ENCODE data around the gene FAT1.

FAT1 gene

DNA sequence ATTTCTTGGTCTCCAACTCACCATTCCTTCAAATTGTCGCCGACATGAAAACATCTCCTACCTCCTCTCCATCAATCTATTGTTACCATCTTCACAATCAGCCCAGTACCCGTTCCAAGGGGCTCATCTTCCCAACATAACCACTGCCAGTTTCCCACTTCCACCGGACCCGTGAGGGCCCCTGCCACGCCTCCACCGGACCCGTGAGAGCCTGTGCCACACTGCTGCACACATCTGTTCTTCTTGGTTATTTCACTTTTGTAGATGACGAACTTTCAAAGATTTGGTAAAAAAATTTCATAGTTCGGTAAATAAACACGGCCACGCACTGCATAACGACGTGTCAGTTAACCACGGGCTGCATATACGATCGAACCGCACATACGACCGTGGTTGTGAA, 65.0 kb downstream of the FAT1 start:
- Histone ChIP-seq H3K36me3 (ENCODE audit: control insufficient read depth, insufficient read depth, low read length) (peaks cover 38% of the 10 kb centered on the region), H3K27me3 (ENCODE audit: control insufficient read depth, insufficient read depth, low read length) (no peaks in the 10 kb centered on the region), H3K27ac (ENCODE audit: low read depth, low read length) (no peak overlapping the region), H3K4me1 (ENCODE audit: control insufficient read depth, insufficient read depth, low read length) (peaks cover 26% of the 10 kb centered on the region), H3K4me3 (ENCODE audit: low read depth, low read length) (no peak overlapping the region), H3K9ac (ENCODE audit: low read length) (no peak overlapping the region), H3K9me3 (ENCODE audit: control insufficient read depth, insufficient read depth, low read depth, low read length) (no peaks in the 10 kb centered on the region)

DNA sequence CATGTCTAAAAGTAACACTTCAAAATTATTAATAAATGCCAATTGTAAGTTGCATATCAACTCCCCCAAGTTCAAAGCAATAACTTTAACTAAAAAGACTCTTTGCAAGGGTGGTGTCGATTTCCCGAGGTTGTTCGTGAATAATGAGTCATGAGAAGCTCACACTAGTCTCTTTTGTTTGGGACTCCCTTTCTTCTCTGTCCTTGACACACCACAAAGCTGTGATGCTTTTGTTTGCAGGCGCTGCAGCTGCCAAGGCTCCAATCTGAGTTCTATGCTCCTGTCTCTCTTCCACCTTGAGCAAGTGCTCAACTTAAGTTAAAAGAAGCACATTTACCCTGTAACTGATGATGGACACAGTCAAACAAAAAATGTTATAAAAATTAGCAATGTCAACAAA, 65.9 kb downstream of the FAT1 start:
- peaks cover 31% of the 10 kb centered on the region for H3K36me3 ChIP-seq (ENCODE audit: control insufficient read depth, insufficient read depth, low read length)
- H3K27me3 ChIP-seq (ENCODE audit: control insufficient read depth, insufficient read depth, low read length), result no peaks in the 10 kb centered on the region
- no peak overlapping the region for H3K4me3 ChIP-seq (ENCODE audit: low read depth, low read length)
- no peak overlapping the region for H3K27ac ChIP-seq (ENCODE audit: low read depth, low read length)
- no peak overlapping the region for H3K9ac ChIP-seq (ENCODE audit: low read length)
- H3K4me1 ChIP-seq (ENCODE audit: control insufficient read depth, insufficient read depth, low read length), result peaks cover 35% of the 10 kb centered on the region
- H3K9me3 ChIP-seq (ENCODE audit: control insufficient read depth, insufficient read depth, low read depth, low read length), result no peaks in the 10 kb centered on the region

DNA sequence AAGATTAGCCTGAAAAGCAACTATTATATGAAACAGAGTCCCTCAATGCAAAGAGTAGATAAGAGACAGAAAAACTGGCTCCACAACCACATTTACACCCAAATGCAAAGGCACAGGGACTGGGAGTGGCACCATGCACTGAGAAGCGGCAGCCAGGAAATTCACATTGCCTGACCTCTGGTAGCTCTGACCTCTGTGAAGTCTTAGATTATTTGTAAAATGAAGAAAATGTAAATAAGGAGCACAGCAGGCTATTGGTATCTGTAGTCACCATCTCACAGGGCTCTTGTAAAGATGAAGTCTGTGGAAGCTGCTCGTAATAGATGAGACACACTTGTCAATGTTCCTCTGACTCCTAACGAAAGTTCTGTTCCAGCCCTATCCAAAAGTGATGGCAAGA, 69.7 kb downstream of the FAT1 start:
- Histone ChIP-seq H3K36me3 (ENCODE audit: control insufficient read depth, insufficient read depth, low read length) (peaks cover 13% of the 10 kb centered on the region), H3K9me3 (ENCODE audit: control insufficient read depth, insufficient read depth, low read depth, low read length) (no peaks in the 10 kb centered on the region), H3K27ac (ENCODE audit: low read depth, low read length) (no peak overlapping the region), H3K9ac (ENCODE audit: low read length) (no peak overlapping the region), H3K4me3 (ENCODE audit: low read depth, low read length) (no peak overlapping the region), H3K4me1 (ENCODE audit: control insufficient read depth, insufficient read depth, low read length) (peaks cover 42% of the 10 kb centered on the region), H3K27me3 (ENCODE audit: control insufficient read depth, insufficient read depth, low read length) (no peaks in the 10 kb centered on the region)

DNA sequence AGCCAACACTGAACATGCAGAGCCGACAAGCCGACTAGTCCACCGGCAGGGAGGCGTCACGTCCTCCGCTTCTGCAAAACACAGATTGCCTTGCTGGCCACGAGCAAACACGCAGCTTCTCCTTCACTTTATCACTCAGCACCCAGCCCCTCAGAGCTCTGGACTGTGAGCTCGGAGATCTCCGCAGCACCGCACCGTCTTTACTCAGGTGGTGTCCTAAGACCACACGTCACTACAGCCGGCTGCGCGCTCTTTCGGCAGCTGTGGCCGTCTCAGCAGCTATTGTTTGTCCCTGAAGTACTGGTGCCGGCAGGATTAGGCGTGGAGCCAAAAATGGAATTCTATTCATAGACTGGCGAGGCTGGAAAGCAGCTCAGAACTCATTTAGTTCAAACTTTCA, 72.0 kb downstream of the FAT1 start:
- H3K9ac ChIP-seq (ENCODE audit: low read length), result no peak overlapping the region
- no peaks in the 10 kb centered on the region for H3K9me3 ChIP-seq (ENCODE audit: control insufficient read depth, insufficient read depth, low read depth, low read length)
- H3K36me3 ChIP-seq (ENCODE audit: control insufficient read depth, insufficient read depth, low read length), result peaks cover 17% of the 10 kb centered on the region
- peaks cover 28% of the 10 kb centered on the region for H3K4me1 ChIP-seq (ENCODE audit: control insufficient read depth, insufficient read depth, low read length)
- no peaks in the 10 kb centered on the region for H3K27me3 ChIP-seq (ENCODE audit: control insufficient read depth, insufficient read depth, low read length)
- H3K4me3 ChIP-seq (ENCODE audit: low read depth, low read length), result no peak overlapping the region
- H3K27ac ChIP-seq (ENCODE audit: low read depth, low read length), result no peak overlapping the region

DNA sequence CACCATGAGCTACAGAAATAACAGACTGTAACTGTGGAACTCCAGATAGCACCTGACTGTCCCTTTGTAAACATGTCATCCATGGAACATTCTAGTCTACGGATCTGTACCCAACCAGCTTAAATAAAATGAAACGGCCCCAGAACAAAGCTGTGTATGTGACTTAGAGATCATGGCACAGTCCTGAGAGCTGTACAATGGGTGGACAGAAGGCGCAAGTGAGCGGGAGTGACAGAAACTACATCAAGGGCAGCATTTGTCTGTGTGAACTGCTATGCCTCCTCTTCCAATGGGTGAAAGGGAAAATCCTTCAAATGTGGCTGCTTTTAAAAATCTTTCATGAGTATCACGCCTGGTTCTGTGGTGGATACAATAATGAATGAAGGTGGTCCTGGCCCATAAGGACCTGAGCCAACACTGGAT, 72.5 kb downstream of the FAT1 start:
- Histone ChIP-seq H3K27me3 (ENCODE audit: control insufficient read depth, insufficient read depth, low read length) (no peaks in the 10 kb centered on the region), H3K9ac (ENCODE audit: low read length) (no peak overlapping the region), H3K9me3 (ENCODE audit: control insufficient read depth, insufficient read depth, low read depth, low read length) (no peaks in the 10 kb centered on the region), H3K4me3 (ENCODE audit: low read depth, low read length) (no peak overlapping the region), H3K4me1 (ENCODE audit: control insufficient read depth, insufficient read depth, low read length) (peaks cover 29% of the 10 kb centered on the region), H3K36me3 (ENCODE audit: control insufficient read depth, insufficient read depth, low read length) (peaks cover 17% of the 10 kb centered on the region; the same call in 1 of the 2 replicates), H3K27ac (ENCODE audit: low read depth, low read length) (no peak overlapping the region)

DNA sequence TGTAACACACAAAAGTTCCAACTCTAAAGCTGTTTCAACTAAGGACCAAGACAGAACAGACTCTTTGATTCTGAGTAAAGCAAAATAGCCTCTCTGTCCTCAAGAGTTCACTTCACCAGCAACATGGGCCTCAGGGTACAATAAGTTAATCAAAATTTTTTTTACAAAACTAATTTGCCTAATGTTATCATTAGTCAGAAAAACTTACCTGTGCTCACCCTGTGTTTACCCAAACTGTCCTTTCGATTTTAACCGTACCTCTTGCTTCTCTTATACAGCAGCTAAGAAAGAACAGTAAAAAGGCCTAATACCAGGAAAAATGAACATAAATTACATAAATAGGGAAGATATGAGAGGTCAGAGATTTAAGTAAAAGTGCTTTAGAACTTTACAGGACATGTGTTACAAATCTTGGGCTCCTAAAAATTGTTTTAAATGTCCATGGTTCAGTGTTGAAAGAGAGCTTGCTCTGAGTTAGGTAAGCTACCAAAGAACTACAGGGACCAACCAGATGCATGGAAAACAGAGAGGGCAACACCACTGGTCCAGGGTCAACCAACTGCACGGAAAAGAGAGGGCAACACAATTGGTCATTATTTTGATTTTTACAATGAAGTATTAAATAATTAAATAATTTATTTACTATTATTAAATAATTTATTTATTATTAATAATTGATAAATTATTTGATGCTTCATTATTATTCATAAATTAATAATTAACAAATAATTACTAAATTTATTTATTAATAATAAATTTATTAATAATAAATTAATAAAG, 73.1 kb downstream of the FAT1 start:
- Histone ChIP-seq H3K9ac (ENCODE audit: low read length) (no peak overlapping the region), H3K9me3 (ENCODE audit: control insufficient read depth, insufficient read depth, low read depth, low read length) (no peaks in the 10 kb centered on the region), H3K27me3 (ENCODE audit: control insufficient read depth, insufficient read depth, low read length) (no peaks in the 10 kb centered on the region), H3K36me3 (ENCODE audit: control insufficient read depth, insufficient read depth, low read length) (peaks cover 13% of the 10 kb centered on the region; the same call in 1 of the 2 replicates), H3K4me3 (ENCODE audit: low read depth, low read length) (no peak overlapping the region), H3K4me1 (ENCODE audit: control insufficient read depth, insufficient read depth, low read length) (peaks cover 27% of the 10 kb centered on the region), H3K27ac (ENCODE audit: low read depth, low read length) (no peak overlapping the region)

DNA sequence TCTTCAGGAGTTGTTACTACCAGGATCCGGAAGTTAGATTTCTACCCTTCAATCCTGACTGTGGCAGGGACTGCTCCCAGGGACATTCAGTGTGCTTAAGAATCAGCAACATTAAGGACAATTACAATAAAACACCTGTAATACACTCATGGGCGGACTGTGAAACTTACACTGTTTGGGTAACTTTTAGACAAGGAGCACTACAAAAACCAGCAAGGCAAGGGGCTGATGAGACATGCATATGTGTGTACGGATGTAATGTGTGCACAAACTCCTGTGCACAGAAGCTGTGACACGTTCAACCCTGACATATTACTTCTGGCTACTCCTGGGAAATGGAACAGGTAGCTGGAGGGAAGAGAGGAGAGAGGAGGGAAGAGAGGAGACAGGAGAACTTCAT, 75.8 kb downstream of the FAT1 start:
- Histone ChIP-seq H3K4me3 (ENCODE audit: low read depth, low read length) (no peak overlapping the region), H3K9me3 (ENCODE audit: control insufficient read depth, insufficient read depth, low read depth, low read length) (no peaks in the 10 kb centered on the region), H3K4me1 (ENCODE audit: control insufficient read depth, insufficient read depth, low read length) (peaks cover 18% of the 10 kb centered on the region), H3K36me3 (ENCODE audit: control insufficient read depth, insufficient read depth, low read length) (peaks cover 18% of the 10 kb centered on the region; the same call in 1 of the 2 replicates), H3K9ac (ENCODE audit: low read length) (no peak overlapping the region), H3K27ac (ENCODE audit: low read depth, low read length) (no peak overlapping the region), H3K27me3 (ENCODE audit: control insufficient read depth, insufficient read depth, low read length) (no peaks in the 10 kb centered on the region)

DNA sequence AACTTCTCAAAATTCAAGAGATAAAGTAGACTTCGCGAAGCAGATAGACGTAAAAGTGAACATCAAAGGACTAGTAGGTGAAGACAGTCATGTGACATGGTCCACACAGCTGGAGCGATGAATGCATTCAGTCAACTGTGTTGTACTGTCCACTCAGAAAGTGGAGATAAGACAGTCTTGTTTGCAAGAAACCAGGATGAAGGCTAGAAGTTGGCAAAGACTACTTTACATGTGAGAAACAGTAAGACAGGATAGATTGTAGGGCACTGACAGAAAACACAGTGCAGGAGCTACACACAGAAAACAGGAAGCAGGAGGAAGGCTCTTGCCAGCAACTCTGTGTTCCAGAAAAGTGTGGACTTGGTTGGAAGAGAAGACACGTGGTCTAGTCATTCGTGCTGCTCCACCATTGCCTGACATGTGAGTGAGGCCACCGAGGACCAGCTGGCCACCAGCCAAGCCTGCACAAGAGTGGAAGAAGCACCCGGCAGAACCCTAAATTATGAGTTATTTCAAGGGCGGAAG, 78.9 kb downstream of the FAT1 start:
- H3K9ac ChIP-seq (ENCODE audit: low read length), result no peak overlapping the region
- no peaks in the 10 kb centered on the region for H3K9me3 ChIP-seq (ENCODE audit: control insufficient read depth, insufficient read depth, low read depth, low read length)
- H3K27me3 ChIP-seq (ENCODE audit: control insufficient read depth, insufficient read depth, low read length), result no peaks in the 10 kb centered on the region
- H3K36me3 ChIP-seq (ENCODE audit: control insufficient read depth, insufficient read depth, low read length), result peaks cover 26% of the 10 kb centered on the region
- no peak overlapping the region for H3K4me3 ChIP-seq (ENCODE audit: low read depth, low read length)
- H3K27ac ChIP-seq (ENCODE audit: low read depth, low read length), result no peak overlapping the region
- H3K4me1 ChIP-seq (ENCODE audit: control insufficient read depth, insufficient read depth, low read length), result peaks cover 11% of the 10 kb centered on the region

DNA sequence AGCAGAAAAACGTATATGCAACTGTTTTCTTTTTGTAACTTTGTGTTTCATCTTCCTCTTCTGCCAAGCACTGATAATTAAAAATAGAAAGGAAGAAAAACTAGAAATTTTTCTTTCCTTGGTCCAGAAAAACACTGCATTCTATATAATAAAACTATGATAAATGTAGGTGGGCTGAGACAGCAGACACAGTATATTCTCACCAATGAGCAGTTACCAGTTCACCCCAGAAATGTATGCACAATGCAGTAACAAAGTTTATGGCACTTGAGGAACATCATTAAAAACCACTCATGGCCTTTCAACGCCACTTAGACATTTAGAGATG, 79.4 kb downstream of the FAT1 start:
- Histone ChIP-seq H3K36me3 (ENCODE audit: control insufficient read depth, insufficient read depth, low read length) (peaks cover 28% of the 10 kb centered on the region), H3K4me3 (ENCODE audit: low read depth, low read length) (no peak overlapping the region)

DNA sequence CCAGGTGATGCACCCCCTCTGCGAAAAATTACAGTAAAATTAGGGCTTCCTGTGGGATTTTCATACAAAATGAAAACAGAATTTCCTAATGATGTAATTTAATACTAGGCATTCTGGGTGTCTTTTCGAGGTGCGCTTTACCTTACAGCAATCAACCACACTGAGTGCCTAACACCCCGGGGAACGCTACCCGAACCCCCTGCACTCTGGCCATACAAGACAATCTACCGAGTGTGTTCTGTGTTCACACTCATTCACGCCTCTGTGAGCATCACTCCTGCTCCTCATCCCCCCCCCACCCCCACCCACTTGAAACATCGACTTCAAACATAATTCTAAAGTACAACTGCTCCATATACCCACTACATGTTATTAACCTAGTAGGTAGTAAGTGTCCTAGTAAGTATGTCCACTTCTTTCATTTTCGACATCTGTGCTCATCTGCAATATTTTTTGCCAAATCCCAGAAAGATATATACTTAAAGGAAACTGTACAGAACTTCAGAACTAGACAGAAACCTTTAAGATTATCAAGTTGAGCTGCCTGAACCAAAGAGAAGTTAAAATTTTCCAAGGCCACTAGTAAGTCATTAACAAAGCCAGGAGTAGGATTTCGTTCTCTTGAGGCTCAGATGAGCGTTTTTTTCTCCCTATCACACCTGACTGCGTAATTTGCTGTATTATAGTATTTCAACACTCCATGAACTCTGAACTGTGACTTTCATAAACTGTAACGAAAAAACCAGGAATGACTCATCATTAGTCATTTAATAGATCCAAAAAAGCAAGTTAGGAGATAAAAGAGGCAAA, 80.0 kb downstream of the FAT1 start:
- H3K27ac ChIP-seq (ENCODE audit: low read depth, low read length), result no peak overlapping the region
- peaks cover 11% of the 10 kb centered on the region for H3K4me1 ChIP-seq (ENCODE audit: control insufficient read depth, insufficient read depth, low read length)
- no peaks in the 10 kb centered on the region for H3K9me3 ChIP-seq (ENCODE audit: control insufficient read depth, insufficient read depth, low read depth, low read length)
- H3K9ac ChIP-seq (ENCODE audit: low read length), result no peak overlapping the region
- peaks cover 27% of the 10 kb centered on the region for H3K36me3 ChIP-seq (ENCODE audit: control insufficient read depth, insufficient read depth, low read length)
- no peaks in the 10 kb centered on the region for H3K27me3 ChIP-seq (ENCODE audit: control insufficient read depth, insufficient read depth, low read length)
- H3K4me3 ChIP-seq (ENCODE audit: low read depth, low read length), result no peak overlapping the region

More for the DNA sequence above, 79.4 kb downstream of the FAT1 start:
- Histone ChIP-seq H3K9ac (ENCODE audit: low read length) (no peak overlapping the region), H3K9me3 (ENCODE audit: control insufficient read depth, insufficient read depth, low read depth, low read length) (no peaks in the 10 kb centered on the region), H3K27me3 (ENCODE audit: control insufficient read depth, insufficient read depth, low read length) (no peaks in the 10 kb centered on the region), H3K4me1 (ENCODE audit: control insufficient read depth, insufficient read depth, low read length) (peaks cover 11% of the 10 kb centered on the region), H3K27ac (ENCODE audit: low read depth, low read length) (no peak overlapping the region)

DNA sequence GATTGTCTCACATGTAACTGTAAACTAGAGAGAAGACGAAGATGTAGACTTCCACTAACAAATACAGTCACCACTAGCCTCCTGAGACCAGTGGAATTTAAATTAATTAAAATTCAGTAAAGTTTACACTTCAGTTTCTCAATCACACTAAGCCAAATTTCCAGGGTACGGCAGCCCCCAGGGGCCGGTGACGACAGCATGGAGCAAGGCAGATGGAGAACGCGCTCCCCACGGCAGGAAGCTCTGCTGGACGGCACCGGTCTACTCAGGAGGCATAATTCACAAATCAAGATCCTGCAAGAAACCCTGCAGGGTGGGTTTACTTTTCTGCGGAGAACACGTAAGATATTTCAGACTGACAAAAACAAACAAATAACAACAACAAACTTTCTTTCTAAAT, 80.7 kb downstream of the FAT1 start:
- H3K9me3 ChIP-seq (ENCODE audit: control insufficient read depth, insufficient read depth, low read depth, low read length), result no peaks in the 10 kb centered on the region
- no peaks in the 10 kb centered on the region for H3K27me3 ChIP-seq (ENCODE audit: control insufficient read depth, insufficient read depth, low read length)
- H3K4me1 ChIP-seq (ENCODE audit: control insufficient read depth, insufficient read depth, low read length), result peaks cover 11% of the 10 kb centered on the region
- peaks cover 23% of the 10 kb centered on the region for H3K36me3 ChIP-seq (ENCODE audit: control insufficient read depth, insufficient read depth, low read length)
- H3K4me3 ChIP-seq (ENCODE audit: low read depth, low read length), result no peak overlapping the region
- no peak overlapping the region for H3K27ac ChIP-seq (ENCODE audit: low read depth, low read length)
- no peak overlapping the region for H3K9ac ChIP-seq (ENCODE audit: low read length)

All from HUES6 (cell line).